ENCODE results near the gene PCP2. TPM values are rescaled to one million over a fixed set of nuclear protein-coding genes. Genes with fewer than 3 reads are reported as not detected.

Gene PCP2
- 0.20 TPM in 1 of 5 replicates, not detected in the others for total RNA-seq (2022; extraction: Qiagen RNA extraction; ENCODE audit: low read depth)

DNA sequence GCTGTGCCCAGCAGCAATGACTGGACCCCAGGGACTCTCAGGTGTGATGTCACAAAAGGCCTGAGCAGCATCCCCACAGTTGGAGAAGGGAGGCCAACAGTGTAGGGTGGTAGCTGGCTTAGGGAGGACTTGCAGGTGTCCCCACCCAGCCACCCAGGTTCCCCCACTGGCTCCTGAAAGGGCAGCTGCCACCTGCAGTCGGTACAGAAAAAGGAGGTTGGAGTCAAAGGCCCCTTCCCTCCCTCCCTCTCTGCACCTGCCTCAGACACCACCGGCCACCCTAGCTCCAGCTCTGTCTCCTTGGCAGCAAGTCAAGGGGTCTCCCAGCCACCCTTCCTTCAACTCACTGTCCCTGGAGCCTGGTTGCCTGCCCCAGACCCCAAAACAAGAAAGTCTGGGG is at the start of gene PCP2:
Gene PCP2 (minus strand): TSS at position 22 of the 400 bp plus-strand sequence. CDS start 262 bp downstream, outside the sequence.

DNA sequence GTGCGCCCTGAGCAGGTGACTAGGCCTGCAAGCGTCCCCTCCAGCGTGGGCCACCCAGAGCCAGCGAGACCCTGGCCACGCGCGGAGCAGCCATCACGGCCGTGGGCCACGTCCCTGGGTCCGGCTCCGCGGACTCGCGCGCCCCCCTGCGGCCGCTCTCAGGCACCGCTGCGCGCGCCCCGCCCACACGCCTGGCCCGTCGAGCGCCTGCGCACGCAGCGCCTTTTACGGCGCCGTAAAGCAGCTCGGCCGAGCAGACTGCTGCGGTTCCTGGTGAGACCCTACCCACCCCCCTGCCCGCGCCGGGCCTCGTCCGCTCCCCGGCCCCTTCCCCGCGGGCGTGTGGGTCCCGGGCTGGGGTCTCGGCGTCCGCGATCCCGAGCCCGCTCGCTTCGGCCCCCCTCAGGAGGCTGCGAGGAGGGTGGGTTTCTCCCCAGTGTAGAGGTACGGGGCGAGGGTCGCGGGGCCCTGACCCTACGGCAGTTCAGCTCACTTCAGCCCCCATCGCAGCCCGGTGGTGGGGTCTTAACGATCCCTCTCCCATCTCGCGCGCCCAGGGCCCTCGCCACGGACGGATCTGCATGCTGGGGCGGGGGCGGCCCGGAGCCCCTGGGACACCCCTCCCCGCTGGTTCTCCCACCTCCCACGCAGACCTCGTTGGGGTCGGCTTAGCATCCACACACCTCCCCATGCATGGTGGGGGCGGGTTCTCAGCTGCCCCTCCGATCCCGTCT is 47.3 kb upstream of the PCP2 start, which contains the start of gene TRAPPC5:
Gene TRAPPC5 (plus strand): TSS at position 228 of the 734 bp plus-strand sequence. CDS start 1,421 bp downstream, outside the sequence.

DNA sequence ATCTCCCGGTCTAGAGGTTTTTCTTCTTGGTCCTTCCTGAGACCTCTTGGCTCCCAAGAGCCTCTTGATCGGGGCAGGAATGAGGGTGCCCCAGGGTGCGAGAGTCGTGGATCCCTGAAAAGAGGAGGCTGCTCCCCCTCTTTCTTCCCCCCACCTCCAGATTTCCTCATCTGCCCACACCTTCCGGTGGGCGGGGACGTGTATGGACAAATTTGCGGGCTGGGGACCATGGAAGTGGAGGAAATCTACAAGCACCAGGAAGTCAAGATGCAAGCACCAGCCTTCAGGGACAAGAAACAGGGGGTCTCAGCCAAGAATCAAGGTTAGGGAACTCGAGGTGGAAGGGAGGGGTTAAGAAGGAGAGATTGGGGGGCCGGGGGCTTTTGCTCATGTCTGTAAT is 43.3 kb upstream of the PCP2 start, which contains the start of gene MCEMP1:
Gene MCEMP1 (plus strand): TSS at position 237 of the 400 bp plus-strand sequence. CDS start 31 bp downstream, at position 268.

DNA sequence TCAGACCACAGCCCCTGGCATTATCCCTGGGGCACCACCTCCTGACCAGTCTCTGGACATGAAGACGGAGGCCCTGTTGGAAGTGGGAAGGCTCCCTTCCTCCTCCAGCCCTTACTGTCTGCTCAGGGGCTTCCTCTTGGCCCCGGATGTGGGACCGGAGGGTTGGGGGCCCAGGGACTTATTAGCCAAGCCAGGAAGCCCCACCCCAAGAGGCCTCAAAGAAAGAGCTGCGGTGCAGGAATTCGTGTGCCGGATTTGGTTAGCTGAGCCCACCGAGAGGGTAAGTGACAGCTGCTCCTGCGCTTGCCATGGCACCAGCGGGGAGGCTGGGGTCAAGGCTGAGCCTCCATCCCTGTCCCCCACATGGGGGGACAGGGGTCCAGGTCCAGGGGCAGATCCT is 35.3 kb upstream of the PCP2 start, which contains the start of gene RETN:
Gene RETN (plus strand): TSS at position 208 of the 400 bp plus-strand sequence. CDS start 278 bp downstream, outside the sequence.

DNA sequence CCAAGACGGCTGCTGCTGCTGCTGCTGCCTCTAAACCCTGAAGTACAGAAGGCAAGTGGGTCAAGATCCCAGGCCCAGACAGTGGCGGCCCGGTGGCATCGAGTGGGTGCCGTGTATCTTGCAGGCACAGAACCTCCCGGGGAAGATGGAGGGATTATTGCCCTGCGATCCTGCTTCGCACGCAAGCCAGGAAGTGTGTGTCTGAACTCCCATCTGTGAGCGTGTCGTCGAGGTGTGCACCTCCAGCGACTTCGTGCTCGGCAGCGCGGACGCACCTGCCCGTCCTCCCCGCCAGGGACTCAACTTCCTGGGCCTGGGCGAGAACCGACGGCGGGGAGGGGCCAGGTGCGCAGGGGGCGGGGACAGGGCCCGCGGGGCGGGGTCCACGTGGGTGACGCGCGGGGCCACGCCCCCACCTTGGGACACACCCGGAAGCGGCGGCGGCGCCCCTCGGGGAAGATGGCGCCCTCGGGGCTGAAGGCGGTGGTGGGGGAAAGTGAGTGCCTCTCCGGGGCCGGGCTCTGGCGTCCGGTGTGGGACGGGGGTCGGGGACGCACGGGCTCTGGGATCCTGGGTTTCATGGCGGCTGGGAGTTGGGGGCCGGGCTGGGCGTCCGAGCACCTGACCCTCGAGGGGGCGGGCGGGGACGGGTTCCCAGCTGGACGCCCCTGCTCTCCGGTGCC is 3.3 kb upstream of the PCP2 start, which contains the start of gene STXBP2:
Gene STXBP2 (plus strand): TSS at position 420 of the 683 bp plus-strand sequence. CDS start 40 bp downstream, at position 460.

DNA sequence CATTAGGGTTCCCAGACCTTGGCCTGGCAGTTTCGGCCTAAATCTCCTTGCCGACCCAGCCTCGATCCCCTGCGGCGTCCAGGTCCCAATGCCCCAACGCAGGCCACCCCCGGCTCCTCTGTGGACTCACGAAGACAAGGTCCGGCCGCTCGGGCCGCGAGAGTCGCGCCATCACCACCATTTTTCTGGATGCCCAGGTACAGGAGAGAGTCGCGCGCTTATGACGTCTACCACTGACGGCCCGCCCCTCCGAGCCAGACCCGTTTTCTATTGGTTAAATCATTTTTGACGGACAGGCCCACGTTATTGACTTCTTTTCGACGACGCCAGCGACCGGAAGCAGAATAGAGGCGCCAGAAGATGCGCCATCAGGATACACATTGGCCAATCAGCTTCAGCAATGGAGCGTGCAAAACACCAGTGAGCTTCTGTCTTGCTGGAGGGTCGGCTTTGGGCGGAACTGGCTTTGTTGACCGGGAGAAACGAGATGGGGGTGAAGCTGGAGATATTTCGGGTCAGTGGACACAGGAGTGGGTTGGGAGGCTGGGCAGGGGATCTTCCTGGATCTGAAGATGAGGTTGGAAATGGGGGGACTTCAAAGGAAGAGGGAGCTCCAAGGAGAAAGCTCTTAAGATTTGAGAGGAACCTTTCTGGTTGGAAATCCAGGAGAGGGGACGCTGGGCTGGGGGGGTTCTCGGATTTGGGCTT is 4.0 kb downstream of the PCP2 start, which contains the start of the genes PET100 and XAB2:
Gene PET100 (plus strand): TSS at position 447 of the 708 bp plus-strand sequence. CDS start 41 bp downstream, at position 488.
Gene XAB2 (minus strand): TSS at position 199 of the 708 bp plus-strand sequence. CDS start 18 bp downstream, at position 181.

DNA sequence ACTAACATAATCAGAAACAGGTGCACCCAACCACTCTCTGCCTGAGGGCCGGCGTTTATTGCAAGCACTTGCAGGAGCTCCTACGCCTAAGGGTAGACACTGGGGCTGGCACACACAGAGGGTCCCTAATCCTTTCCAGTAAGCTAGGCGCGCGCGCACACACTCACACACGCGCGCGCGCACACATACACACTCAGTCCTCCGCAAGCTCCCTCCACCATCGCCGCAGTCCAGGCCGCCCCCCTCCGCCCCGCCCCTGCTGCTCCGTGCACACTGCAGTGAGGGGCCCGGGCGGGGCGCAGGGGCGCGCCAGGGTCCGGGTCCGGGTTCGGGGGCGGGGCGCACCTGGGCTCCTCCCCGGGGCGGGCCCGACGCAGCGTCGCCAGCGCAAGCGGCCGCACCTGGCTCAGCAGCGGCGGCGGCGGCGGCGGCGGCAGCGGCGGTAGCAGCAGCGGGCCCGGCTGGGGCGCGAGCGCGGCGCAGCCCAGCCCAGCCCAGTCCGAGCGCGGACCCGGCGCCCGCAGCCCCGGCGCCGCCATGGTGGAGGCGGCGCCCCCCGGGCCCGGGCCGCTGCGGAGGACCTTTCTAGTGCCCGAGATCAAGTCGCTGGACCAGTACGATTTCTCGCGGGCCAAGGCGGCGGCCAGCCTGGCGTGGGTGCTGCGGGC is 37.9 kb downstream of the PCP2 start, which contains the start of gene CAMSAP3:
Gene CAMSAP3 (plus strand): TSS at position 398 of the 668 bp plus-strand sequence. CDS start 140 bp downstream, at position 538.

Other genes with a start within 250 kb of the PCP2 start
- 0.93 to 2.1 TPM (median 1.8 TPM) in 5 replicates for gene PEX11G, start 144.7 kb downstream of the PCP2 start, total RNA-seq (2022; extraction: Qiagen RNA extraction; ENCODE audit: low read depth)
- 13.8 to 20.6 TPM (median 20.1 TPM) in 5 replicates for gene ZNF358, start 117.6 kb downstream of the PCP2 start, total RNA-seq (2022; extraction: Qiagen RNA extraction; ENCODE audit: low read depth)
- 10.5 to 14.9 TPM (median 13.1 TPM) in 5 replicates for gene MCOLN1, start 111.1 kb downstream of the PCP2 start, total RNA-seq (2022; extraction: Qiagen RNA extraction; ENCODE audit: low read depth)
- gene PNPLA6, start 98.0 kb downstream of the PCP2 start, total RNA-seq (2022; extraction: Qiagen RNA extraction; ENCODE audit: low read depth), result 26.9 to 37.6 TPM (median 33.9 TPM) in 5 replicates
- 2.8 to 5.5 TPM (median 4.3 TPM) in 5 replicates for gene CAMSAP3, start 37.9 kb downstream of the PCP2 start, total RNA-seq (2022; extraction: Qiagen RNA extraction; ENCODE audit: low read depth)
- 21.4 to 27.8 TPM (median 26.3 TPM) in 5 replicates for gene XAB2, start 4.2 kb downstream of the PCP2 start, total RNA-seq (2022; extraction: Qiagen RNA extraction; ENCODE audit: low read depth)
- gene PET100, start 3.9 kb downstream of the PCP2 start, total RNA-seq (2022; extraction: Qiagen RNA extraction; ENCODE audit: low read depth), result 52.7 to 81.5 TPM (median 56.6 TPM) in 5 replicates
- gene STXBP2, start 3.4 kb upstream of the PCP2 start, total RNA-seq (2022; extraction: Qiagen RNA extraction; ENCODE audit: low read depth), result 32.9 to 44.6 TPM (median 40.8 TPM) in 5 replicates
- gene RETN, start 35.3 kb upstream of the PCP2 start, total RNA-seq (2022; extraction: Qiagen RNA extraction; ENCODE audit: low read depth), result not detected in 5 replicates
- not detected in 5 replicates for gene MCEMP1, start 43.4 kb upstream of the PCP2 start, total RNA-seq (2022; extraction: Qiagen RNA extraction; ENCODE audit: low read depth)
- 44.6 to 114 TPM (median 102 TPM) in 5 replicates for gene TRAPPC5, start 47.1 kb upstream of the PCP2 start, total RNA-seq (2022; extraction: Qiagen RNA extraction; ENCODE audit: low read depth)
- gene FCER2, start 68.4 kb upstream of the PCP2 start, total RNA-seq (2022; extraction: Qiagen RNA extraction; ENCODE audit: low read depth), result not detected in 5 replicates
- not detected in 5 replicates for gene CLEC4G, start 98.4 kb upstream of the PCP2 start, total RNA-seq (2022; extraction: Qiagen RNA extraction; ENCODE audit: low read depth)
- gene CD209, start 113.8 kb upstream of the PCP2 start, total RNA-seq (2022; extraction: Qiagen RNA extraction; ENCODE audit: low read depth), result not detected in 5 replicates
- not detected in 5 replicates for gene CLEC4M, start 129.5 kb upstream of the PCP2 start, total RNA-seq (2022; extraction: Qiagen RNA extraction; ENCODE audit: low read depth)
- 0.97 to 1.7 TPM (median 1.5 TPM) in 5 replicates for gene EVI5L, start 196.5 kb upstream of the PCP2 start, total RNA-seq (2022; extraction: Qiagen RNA extraction; ENCODE audit: low read depth)
- gene PRR36, start 240.7 kb upstream of the PCP2 start, total RNA-seq (2022; extraction: Qiagen RNA extraction; ENCODE audit: low read depth), result 0.21 to 0.84 TPM (median 0.39 TPM) in 5 replicates